Epithelial cell of prostate (primary cell): Measurements from ENCODE around the gene NACC1.

Experiments
- DNase-seq: peaks from one replicate; pipeline ENCODE4 v3.0.0-alpha.2; 2011; ENCODE audit warnings: low read depth, low spot score
- H3K27ac ChIP-seq: fragments of 450-650 bp; 2 replicates; pipeline ENCODE4 v1.5.1; 2017; ENCODE audit warnings: mild to moderate bottlenecking

Gene NACC1

DNA sequence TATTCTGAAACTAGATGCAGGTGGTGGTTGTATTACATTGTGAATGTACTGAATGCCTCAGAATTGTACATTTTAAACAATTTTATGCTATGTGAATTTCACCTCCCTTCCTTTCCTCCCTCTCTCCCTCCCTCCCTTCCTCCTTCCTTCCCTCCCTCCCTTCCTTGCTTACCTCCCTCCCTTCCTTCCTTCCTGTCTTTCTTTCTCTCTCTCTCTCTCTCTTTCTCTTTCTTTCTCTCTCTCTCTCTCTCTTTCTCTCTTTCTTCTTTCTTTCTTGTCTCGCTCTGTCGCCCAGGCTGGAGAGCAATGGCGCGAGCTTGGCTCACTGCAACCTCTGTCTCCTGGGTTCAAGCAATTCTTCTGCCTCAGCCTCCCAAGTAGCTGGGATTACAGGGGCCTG is 69.4 kb downstream of the NACC1 start:
- no peak overlapping the region for H3K27ac ChIP-seq

DNA sequence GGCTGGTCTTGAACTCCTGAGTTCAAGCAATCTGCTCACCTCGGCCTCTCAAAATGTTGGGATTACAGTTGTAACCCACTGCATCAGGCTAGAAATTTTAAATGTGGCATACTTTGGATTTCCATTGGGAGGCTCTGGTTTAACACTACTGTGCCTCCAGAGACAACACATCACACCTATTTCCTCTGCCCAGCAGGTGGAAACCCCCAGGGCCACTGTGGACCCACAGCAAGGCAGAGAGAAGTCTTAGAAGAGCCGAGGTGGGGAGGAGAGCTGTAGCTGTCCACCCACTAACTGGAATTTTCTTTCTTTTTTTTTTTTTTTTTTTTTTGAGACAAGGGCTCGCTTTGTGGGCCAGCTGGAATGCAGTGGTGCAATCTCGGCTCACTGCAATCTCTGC is 71.5 kb downstream of the NACC1 start:
- no peak for DNase-seq
- H3K27ac ChIP-seq = no peak overlapping the region

More for the DNA sequence above, 69.4 kb downstream of the NACC1 start:
- DNase-seq = no peak
